Right hindlimb (tissue), 1 donor: Measurements from ENCODE around the gene NUTM2A.
"Not testable (repeated sequence)": the region's sequence is repeated elsewhere in the genome, so short reads cannot be mapped to it uniquely, and the experiment has no call there.

ENCODE experiments used
- DNase-seq: peaks from one replicate; pipeline ENCODE4 v3.0.0-alpha.2; 2018

The NUTM2A gene, protein sequence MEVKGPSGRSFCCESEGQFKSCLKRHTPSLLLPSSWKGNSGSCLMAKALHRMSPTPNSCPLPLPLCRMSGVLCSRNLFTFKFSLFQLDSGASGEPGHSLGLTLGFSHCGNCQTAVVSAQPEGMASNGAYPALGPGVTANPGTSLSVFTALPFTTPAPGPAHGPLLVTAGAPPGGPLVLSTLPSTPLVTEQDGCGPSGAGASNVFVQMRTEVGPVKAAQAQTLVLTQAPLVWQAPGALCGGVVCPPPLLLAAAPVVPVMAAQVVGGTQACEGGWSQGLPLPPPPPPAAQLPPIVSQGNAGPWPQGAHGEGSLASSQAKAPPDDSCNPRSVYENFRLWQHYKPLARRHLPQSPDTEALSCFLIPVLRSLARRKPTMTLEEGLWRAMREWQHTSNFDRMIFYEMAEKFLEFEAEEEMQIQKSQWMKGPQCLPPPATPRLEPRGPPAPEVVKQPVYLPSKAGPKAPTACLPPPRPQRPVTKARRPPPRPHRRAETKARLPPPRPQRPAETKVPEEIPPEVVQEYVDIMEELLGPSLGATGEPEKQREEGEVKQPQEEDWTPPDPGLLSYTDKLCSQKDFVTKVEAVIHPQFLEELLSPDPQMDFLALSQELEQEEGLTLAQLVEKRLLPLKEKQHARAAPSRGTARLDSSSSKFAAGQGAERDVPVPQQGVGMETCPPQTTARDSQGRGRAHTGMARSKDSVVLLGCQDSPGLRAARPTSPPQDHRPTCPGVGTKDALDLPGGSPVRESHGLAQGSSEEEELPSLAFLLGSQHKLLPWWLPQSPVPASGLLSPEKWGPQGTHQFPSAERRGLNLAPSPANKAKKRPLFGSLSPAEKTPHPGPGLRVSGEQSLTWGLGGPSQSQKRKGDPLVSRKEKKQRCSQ

DNA sequence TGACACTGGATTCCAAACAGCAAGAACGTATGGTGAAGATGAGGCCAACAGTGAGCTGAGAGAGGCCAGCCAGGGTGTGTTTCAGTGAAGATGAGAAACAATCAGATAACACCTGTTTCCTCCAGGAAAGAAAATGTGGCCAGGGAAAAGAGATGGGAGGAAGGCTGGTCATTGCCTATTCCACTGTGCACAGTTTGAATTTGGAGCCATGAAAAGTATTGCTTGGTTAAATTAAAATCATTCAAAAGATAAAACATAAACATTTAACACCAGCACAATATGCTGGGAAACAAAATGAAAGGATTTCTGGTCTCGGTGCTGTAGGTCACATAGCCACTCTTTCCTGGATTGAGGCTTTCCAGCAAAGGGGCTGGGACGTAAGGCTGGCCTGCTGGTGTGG, at the start of gene NUTM2A:
Gene NUTM2A (plus strand): TSS at position 301 of the 400 bp plus-strand sequence. CDS start 383 bp downstream, outside the sequence.
- DNase-seq, result not testable (repeated sequence)

DNA sequence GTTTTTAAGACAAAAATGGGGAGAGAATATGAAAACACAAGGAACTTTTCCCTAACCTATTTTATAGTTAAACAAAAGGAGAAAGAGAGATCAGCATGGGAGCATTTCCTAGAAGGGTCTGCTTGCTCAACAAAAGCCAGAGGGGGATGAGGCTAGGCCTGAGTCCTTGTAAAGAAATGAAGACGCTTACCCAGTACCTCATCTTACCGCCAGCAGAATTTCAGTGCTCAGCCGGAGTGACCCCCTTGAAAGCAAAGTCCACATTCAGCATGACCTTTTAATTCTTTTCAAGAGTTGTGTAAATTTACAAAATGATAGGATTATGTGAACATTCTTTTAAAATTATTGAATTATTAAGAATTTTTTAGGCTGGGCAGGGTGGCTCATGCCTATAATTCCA, 47.7 kb upstream of the NUTM2A start:
- DNase-seq, result not testable (repeated sequence)

DNA sequence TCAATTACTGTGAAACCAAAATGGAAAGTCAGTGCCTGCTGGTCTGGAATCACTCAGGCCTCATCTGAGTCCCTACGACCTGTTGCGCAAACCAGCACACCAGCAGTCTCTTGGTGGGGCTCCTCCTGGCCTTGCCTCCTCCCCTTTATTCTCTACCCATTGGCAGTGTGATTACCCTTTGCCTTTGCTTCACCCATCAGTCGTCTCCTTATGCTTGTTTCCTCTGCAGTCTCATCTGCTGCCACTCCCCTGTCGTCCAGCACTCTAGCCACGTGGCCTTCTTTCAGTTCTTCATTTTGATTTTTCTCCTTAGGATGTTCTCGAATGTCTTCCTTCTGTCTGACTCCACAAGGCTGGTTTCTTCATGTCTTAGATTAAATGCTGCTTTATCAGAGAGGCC, 40.8 kb upstream of the NUTM2A start:
- DNase-seq, result not testable (repeated sequence)

DNA sequence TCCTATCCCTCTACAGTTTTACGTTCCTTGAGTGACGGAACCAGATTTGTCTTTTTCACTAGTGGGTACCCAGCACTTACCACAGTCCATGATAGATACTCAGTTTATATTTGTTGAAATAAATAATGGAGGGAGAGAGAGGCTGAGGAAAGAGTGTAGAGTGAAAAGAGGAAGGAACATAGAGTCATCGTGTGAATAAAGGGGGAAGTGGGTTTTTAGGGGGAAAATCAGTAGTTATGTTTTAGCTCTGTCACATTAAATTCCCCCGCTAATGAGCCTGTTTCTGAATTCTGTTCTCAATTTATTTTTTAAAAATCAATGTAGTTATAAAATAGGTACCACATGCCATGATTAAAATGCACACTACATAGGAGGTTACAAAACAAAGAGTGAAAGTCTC, 39.2 kb upstream of the NUTM2A start:
- DNase-seq, result not testable (repeated sequence)

DNA sequence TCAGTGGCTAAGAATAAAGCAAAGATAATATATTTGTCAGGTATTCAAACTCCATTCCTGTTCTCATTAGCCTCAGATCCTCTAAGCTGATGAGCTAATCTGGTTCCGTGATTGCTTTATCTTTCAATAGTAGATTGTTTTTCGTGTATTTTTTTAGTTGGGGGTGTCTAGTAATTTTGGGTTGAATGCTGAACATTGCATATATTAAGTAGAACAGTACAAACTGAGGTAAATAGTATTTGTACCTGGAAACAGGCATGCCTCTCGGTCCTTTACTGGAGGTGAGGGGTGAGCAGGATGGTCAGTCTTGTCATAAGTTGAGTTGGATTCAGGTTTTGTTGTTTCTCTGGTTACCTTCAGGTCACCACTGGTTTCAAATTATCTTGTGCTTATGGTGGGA, 37.7 kb upstream of the NUTM2A start:
- DNase-seq, result not testable (repeated sequence)

DNA sequence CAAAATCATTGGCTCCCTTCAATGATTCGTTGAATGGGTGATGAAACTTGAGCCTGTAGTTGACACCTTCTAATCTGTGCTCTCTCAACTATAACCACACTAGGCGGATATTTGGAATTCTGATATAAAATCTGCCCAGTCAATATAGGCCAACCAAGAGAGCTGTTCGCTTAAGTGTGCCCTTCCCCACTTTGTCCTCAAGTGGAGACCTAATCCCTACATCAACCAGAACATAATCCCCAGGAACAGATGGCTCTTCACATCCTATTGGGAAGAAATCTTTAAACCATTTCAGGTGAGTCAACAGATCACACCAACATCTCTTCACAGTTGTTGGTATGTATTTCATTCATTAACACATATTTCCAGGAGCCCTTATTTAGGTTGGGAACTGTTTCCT, 33.4 kb upstream of the NUTM2A start:
- DNase-seq, result not testable (repeated sequence)

DNA sequence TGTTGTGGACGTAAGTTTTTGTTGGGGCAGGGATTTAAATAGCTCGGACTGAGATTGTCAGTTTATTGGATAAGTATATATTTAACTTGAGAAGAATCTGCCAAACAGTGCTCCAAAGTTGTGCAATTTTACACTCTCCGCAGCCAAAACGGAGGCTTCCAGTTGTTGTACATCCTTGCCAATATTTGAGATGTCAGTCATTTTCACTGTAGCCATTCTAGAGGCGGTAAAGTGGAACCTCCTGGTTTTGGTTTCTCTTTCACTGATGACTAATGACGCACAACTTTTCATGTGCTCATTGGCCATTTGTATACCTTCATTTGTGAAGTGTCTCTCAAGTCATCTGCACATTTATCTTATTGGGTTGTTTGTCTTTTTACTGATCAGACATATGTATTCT, 24.3 kb upstream of the NUTM2A start:
- not testable (repeated sequence) for DNase-seq

DNA sequence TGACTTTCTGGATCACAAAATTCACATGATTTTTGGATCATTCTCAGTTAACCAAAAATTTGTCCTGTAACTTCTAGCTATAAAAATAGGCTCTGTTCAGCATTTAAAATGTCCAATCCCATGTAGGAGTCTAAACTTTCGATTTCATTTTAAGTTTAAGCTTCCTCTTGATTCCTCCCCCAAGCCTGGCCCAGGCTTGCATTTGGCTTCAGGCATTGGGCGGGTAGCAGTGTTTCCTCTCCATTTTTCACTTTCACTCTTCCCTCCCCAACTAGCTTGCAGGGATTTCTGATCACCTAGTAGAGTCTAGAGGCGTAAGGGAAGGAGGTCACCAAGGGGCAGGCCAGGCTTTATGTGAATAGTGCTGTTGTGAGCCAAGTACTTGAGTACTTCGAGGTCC, 20.4 kb upstream of the NUTM2A start:
- DNase-seq, result not testable (repeated sequence)

DNA sequence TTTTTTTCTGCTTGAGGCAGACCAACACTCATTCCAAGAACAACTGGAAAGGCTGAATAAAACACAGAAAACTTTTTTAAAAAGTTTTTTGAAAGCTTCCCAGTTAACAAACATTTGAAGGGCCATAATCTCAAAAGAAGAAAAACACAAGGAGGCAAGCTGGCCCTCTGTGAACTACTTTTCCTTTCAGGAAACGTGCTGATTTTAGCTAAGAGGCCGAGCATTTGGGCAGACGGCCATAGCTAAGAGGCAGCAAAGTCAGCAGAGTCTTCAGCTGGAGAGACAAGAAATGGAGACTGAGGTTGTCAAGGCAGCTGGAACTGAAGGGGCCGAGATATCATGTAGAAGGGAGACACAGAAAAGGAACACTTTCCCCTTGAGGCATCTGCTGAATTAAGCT, 18.3 kb upstream of the NUTM2A start:
- DNase-seq, result not testable (repeated sequence)

DNA sequence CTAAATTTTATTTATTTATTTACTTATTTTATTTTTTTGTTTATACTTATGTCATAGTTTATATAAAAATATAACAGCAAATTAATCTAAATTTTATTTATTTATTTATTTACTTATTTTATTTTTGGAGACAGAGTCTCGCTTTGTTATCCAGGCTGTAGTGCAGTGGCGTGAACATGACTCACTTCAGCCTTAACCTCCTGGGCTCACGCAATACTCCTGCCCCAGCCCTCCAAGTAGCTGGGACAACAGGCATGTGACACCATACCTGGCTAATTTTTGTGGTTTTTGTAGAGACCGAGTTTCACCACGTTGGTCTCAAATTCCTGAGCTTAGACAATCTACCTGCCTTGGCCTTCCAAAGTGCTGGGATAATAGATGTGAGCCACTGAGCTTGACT, 14.9 kb upstream of the NUTM2A start:
- DNase-seq, result not testable (repeated sequence)

DNA sequence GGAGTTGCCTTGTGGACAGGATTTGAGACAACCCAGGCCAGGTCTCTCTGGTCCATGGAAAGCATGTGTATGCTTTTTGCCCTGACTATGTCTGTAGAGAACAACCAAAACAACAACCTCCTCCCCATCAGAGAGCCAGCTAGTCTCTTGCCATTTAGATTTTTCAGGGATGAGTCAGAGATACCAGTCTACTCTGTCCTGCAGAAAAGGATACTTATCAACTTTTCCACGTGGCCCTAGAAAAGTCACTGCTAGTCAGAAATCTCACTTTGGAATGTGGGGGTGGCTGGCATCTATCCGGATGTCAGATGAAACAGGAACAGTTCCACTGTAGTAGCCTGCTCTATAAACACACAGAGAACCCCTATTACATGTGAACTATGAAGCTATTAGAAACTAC, 13.4 kb upstream of the NUTM2A start:
- not testable (repeated sequence) for DNase-seq

DNA sequence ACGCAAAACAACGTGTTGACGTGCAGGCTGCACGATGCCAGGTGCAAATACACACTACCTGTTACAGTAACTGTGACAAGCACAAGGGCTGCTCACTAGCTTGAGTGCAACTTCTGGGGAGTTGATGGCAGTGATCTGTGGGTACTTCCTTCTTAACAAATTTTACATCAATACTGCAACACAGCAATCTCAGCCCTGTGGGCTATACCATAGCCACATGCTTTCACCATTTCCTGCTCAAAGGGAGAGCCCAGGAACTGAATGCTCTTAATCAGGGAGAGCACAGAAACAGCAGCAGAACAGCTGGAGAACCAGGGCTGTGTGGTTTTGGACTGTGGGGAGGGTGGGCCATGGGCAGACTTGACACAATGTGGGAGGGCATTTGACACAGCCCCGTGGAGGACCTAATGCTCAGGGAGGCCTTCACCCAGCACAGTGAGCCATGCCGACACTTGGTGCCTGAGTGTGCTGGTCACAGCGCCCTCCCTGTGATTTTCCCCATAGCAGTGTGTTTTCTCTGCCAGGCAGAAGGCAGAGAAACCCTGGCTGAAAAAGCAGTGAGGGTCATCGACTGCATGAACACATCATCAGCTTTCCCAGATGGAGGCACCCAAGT, 12.0 kb upstream of the NUTM2A start:
- DNase-seq, result not testable (repeated sequence)

DNA sequence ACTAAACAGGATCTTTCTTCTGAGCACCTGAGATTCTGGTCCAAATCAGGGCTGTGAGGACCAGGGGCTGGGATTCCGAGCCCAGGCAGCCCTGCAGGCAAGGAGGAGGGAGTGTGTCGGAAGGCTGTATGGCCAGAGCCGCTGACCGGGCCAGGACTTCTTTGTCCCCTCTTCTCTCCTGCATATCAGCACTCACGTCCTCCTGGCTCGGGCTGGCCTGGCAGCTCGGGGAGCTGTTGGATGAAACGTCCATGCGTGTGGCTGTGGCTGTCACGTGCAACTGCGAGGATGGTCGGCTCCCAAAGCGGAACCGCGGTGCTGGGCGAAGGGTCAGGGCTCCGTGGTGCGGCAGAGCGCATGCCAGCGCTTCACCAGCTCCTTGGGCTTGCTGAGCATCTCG, 11.4 kb upstream of the NUTM2A start:
- DNase-seq, result not testable (repeated sequence)

DNA sequence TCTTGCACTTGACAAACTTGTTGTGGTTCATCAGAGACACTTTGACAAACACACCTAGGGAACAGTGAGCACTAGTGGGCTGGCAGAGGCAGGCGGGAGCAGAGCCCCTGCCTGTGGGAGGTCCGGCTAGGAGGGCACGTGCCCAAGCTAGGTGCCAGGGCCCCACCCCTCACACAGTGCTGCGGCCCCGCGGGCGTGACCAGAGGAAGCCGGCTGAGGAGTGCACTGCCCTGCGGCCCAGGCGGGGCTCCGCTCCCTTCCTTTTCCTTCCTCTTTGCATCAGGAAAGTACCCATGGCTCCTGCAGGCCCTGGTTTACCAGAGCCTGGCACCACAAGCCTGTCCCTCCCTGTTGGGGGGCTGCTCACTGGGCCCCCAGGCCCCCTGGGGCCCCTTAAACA, 9.1 kb upstream of the NUTM2A start:
- not testable (repeated sequence) for DNase-seq

DNA sequence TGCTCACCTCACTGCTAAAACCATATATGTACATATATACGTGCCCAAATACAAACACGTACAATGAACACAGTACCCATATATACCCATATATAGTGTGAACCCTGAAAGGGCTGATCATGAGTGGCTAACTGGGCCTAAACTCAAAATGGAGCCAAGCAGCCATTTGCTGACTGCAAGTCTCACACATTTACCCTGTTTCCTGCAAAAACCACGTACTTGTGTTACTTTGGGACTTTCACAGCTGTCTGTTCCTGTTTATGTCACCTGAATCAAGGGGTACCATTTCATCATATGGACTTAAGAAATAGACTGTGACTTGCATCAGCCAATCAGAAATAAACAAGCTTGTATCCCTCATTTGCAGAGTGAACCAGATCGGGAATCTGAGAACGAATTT, 5.9 kb upstream of the NUTM2A start:
- DNase-seq, result not testable (repeated sequence)

DNA sequence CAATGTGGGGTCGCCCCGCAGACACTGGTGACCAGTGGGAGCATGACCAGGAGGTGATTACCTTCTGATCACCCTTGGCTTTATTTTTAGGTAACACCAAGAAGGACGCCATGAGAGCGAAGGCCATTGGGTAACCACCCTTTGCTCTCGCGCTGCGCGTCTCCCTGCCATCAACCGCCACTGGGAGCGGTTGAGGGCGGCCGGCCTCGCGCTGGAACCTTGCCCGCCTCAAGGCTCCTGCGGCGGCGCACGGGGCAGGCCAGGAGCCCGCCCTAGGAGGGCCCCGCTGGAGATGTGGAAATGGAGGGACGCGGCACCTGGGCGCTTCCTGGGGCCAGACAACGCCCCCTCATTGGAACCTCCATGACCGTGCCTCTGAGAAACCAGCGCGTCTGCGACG, 2.5 kb upstream of the NUTM2A start:
- not testable (repeated sequence) for DNase-seq

DNA sequence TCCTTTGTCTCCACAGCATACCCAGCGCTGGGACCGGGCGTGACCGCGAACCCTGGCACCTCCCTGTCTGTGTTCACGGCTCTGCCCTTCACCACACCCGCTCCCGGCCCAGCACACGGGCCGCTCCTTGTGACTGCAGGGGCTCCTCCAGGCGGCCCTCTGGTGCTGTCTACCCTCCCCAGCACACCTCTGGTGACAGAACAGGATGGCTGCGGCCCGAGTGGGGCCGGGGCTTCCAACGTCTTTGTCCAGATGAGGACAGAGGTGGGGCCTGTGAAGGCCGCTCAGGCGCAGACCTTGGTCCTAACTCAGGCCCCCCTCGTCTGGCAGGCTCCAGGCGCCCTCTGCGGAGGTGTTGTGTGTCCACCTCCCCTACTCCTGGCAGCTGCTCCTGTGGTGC, 3.0 kb downstream of the NUTM2A start:
- DNase-seq, result not testable (repeated sequence)

DNA sequence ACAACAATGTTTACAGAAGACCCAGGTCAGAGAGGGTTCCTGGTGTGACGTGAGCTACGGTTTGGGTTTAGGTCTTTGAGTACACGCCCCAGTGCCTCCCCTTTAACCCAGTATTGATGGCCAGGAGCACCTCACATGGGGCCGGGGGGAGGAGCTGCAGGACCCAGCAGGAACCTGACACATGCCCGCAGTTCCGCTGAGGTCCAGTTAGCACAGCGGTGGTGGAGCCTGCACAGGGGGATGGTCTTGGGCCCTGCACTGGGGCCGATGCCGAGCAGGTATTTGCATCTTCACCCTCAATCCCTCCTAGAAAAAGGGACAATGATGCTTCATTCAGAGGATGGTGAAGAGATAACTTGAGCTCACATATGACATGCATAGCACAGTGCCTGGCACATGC, 4.0 kb downstream of the NUTM2A start:
- DNase-seq, result not testable (repeated sequence)

DNA sequence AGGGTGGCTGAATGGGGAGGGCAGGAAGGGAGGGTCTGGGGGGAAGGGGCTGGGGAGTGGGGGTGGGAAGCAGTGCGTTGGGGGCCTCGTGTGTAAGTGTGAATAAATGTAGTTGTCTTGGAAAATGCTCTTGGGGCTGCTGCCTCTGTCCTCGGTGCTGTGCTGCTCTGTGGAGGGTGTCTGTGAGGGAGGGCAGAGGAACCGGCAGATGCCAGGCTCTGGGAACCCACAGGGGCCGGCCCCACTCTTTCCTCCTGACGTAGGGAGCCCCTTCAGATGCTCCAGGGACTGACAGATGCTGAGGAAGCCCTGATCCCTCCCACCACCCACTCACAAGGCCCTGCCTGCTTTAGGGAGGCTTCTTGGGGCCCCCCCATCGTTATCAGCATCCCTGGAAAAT, 9.6 kb downstream of the NUTM2A start:
- DNase-seq, result not testable (repeated sequence)

DNA sequence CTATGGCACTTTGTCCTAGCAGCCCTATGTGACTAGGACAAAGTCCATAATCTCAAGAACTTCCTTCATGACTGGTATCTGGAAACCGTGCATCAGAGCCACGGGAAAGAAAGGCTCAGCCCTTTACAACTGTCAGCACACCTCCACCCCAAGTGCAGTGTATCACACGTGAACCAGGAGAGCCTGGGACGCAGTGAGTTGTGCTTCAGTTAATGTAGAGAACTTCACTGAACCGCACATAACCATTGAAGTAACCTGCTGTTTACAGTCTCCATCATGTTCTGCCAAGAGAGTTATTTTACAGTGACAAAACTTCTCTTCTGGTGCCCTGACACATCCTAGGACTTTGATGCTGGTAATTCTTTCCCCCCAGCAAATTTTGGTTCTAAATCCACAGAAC, 12.0 kb downstream of the NUTM2A start:
- DNase-seq, result not testable (repeated sequence)

DNA sequence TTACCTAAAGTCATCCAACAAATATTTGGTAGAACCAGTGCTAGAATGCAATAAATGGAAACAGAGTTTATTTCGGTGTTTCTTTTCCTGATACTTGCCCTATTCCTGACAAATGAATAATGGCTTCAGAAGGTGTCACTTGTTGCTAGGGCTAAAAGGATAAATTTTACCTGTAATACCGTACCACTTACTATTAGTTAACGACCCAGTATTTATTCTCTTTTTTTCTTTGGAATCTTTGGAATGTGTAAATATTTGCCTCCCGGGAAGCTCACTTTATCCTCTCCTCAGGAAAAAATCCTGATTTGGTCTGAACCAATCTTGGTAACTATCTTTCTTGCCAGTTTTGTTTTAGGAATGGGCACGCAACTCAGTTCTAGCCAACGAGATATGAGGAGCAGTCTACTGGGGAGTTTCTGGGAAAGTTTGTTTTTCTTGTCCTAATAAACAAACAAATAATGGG, 14.1 kb downstream of the NUTM2A start:
- DNase-seq, result not testable (repeated sequence)

DNA sequence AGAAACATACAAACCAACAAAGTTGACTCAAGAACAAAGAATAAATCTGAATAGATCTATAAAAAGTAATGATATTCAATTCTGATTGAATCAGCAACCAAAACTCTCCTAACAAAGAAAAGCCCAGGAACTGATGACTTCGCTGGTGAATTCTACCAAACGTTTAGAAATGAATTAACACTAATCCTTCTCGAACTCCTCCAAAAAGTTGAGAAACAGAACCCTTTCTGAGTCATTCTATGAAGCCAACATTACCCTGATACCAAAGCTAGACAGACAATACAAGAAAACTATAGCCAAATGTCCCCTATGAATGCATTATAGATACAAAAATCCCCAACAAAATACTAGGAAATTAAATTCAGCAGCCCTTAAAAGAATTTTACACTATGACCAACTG, 16.9 kb downstream of the NUTM2A start:
- DNase-seq, result not testable (repeated sequence)

DNA sequence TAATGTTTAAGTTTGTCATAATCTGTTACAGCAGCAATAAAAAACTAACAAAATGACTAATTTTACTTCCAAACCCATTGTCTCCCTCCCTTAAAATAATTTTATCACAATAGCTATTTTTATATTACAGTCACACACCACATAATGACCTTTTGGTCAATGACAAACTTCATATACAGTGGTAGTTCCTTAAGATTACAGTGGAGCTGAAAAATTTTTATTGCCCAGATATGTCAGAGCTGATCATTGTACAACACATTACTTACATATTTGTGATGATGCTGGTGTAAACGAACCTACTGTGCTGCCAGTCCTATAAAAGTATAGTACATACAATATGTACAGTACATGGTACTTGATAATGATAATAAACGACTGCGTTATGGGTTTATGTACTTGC, 22.1 kb downstream of the NUTM2A start:
- not testable (repeated sequence) for DNase-seq
